Endothelial cell of umbilical vein (primary cell): ENCODE results near the gene NOS2. TPM values are rescaled to one million over a fixed set of nuclear protein-coding genes. Genes with fewer than 3 reads are reported as not detected.

Source experiments
- BruUV-seq: library from RNA; stranded (reverse); fragments of 400-500 nt; replicated peaks from 2 replicates; lab custom pipeline; 2021; lab: Mats Ljungman, UMichigan
- CTCF ChIA-PET: fragments of 300-600, 350-600 bp; sonication (Branson Sonifier 250); formaldehyde crosslinking; loops from one replicate; lab custom pipeline; 2021; ENCODE audit warnings: antibody characterized with exemption, inconsistent platforms; lab: Charles Lee
- POLR2A ChIA-PET: fragments of 300-600, 350-600 bp; sonication (Branson Sonifier 250); formaldehyde crosslinking; loops from one replicate; lab custom pipeline; 2021; ENCODE audit warnings: antibody characterized with exemption, inconsistent platforms; lab: Charles Lee
- DNase-seq: peaks from one replicate; pipeline ENCODE4 v3.0.0-alpha.2; 2011; ENCODE audit warnings: low read depth, low spot score
- FAIRE-seq: peaks from 2 replicates; lab custom pipeline; 2011; peaks lifted over from hg19 to GRCh38; lab: Jason Lieb, UNC
- H2AFZ ChIP-seq: 2 replicates; pipeline ENCODE4 v1.6.0; 2012; ENCODE audit warnings: low read depth, low read length, control low read depth, inconsistent platforms
- H3K27ac ChIP-seq: 2 replicates; pipeline ENCODE4 v1.5.1; 2011; ENCODE audit warnings: low read depth, mild to moderate bottlenecking, control low read depth, low read length, moderate library complexity; ENCODE audit not compliant: insufficient read depth
- H3K27me3 ChIP-seq, 2 experiments: 2 replicates each; pipeline versions ENCODE4 v1.6.0 to v1.6.1; 2011; ENCODE audit warnings: low read length in 2 of 2, mixed read lengths in 1 of 2; ENCODE audit not compliant: control insufficient read depth in 2 of 2, insufficient read depth in 2 of 2
- H3K36me3 ChIP-seq, 2 experiments: 2 replicates in 1 of 2; 3 replicates in 1 of 2; pipeline ENCODE4 v1.5.1; 2011; ENCODE audit warnings: low read length in 2 of 2, mild to moderate bottlenecking in 1 of 2, moderate library complexity in 1 of 2; ENCODE audit not compliant: control insufficient read depth in 2 of 2, insufficient read depth in 2 of 2; ENCODE audit errors: extremely low read depth in 1 of 2
- H3K4me1 ChIP-seq: 3 replicates; pipeline ENCODE4 v1.5.1; 2011; ENCODE audit warnings: mild to moderate bottlenecking, low read length; ENCODE audit not compliant: control insufficient read depth, insufficient read depth; ENCODE audit errors: extremely low read depth
- H3K4me2 ChIP-seq: 2 replicates; pipeline ENCODE4 v1.6.1; 2011; ENCODE audit warnings: low read length, control low read depth, mixed read lengths; ENCODE audit not compliant: insufficient read depth
- H3K4me3 ChIP-seq, 3 experiments: fragments of 200-600 bp in 1 of 3; sonication (generic), shearing (Covaris generic) in 1 of 3; replicated peaks in 1 of 3; 2 replicates each; pipeline ENCODE4 v1.5.1; 2011 to 2016; ENCODE audit warnings: control low read depth in 3 of 3, low read length in 3 of 3, mild to moderate bottlenecking in 2 of 3, inconsistent platforms in 1 of 3, low read depth in 1 of 3, moderate library complexity in 1 of 3; ENCODE audit not compliant: insufficient read depth in 1 of 3
- H3K79me2 ChIP-seq: 2 replicates; pipeline ENCODE4 v1.6.0; 2012; ENCODE audit warnings: low read length, inconsistent platforms; ENCODE audit not compliant: control insufficient read depth, insufficient read depth
- H3K9ac ChIP-seq: replicated peaks from 2 replicates; pipeline ENCODE3; 2011; ENCODE audit warnings: low read length, control low read depth; ENCODE audit not compliant: insufficient read depth; ENCODE audit errors: extremely low read depth
- H3K9me1 ChIP-seq: replicated peaks from 3 replicates; pipeline ENCODE4 v1.6.0; 2011; ENCODE audit warnings: mild to moderate bottlenecking, low read length; ENCODE audit not compliant: control insufficient read depth, insufficient read depth; ENCODE audit errors: extremely low read depth
- H3K9me3 ChIP-seq: replicated peaks from 2 replicates; pipeline ENCODE4 v1.5.1; 2012; ENCODE audit warnings: low read length, inconsistent platforms; ENCODE audit not compliant: control insufficient read depth, insufficient read depth
- H4K20me1 ChIP-seq: replicated peaks from 2 replicates; pipeline ENCODE3; 2011; ENCODE audit warnings: mild to moderate bottlenecking, low read length; ENCODE audit not compliant: control insufficient read depth, insufficient read depth; ENCODE audit errors: extremely low read depth
- CTCF ChIP-seq, 2 donors: IDR thresholded peaks; 1 replicate in 1 of 2; 2 replicates in 1 of 2; pipeline ENCODE4 v1.5.1; 2011; ENCODE audit warnings: low read length in 2 of 2, mild to moderate bottlenecking in 2 of 2, moderate library complexity in 2 of 2, control low read depth in 1 of 2, inconsistent platforms in 1 of 2, low read depth in 1 of 2; ENCODE audit not compliant: insufficient read depth in 1 of 2; ENCODE audit errors: extremely low read depth in 1 of 2
- EZH2 ChIP-seq: IDR thresholded peaks from 2 replicates; pipeline ENCODE4 v1.6.1; 2012; ENCODE audit warnings: borderline replicate concordance, low read depth, mild to moderate bottlenecking, moderate library complexity, low read length, inconsistent platforms; ENCODE audit not compliant: severe bottlenecking
- FOS ChIP-seq: IDR thresholded peaks from 2 replicates; pipeline ENCODE4 v1.6.1; 2011; ENCODE audit warnings: mild to moderate bottlenecking, low read length, moderate library complexity, borderline replicate concordance; ENCODE audit not compliant: insufficient read depth
- GATA2 ChIP-seq: IDR thresholded peaks from 2 replicates; pipeline ENCODE4 v1.7.0; 2011; ENCODE audit warnings: low read depth, mild to moderate bottlenecking, moderate library complexity, mixed read lengths, low read length; ENCODE audit not compliant: insufficient read length, insufficient read depth
- JUN ChIP-seq: IDR thresholded peaks from 2 replicates; pipeline ENCODE4 v1.6.1; 2011; ENCODE audit warnings: borderline replicate concordance, low read depth; ENCODE audit not compliant: insufficient read length, insufficient read depth
- MYC ChIP-seq: IDR thresholded peaks from one replicate; pipeline ENCODE4 v1.6.1; 2011; ENCODE audit warnings: mild to moderate bottlenecking, low read depth, low read length
- POLR2A ChIP-seq: IDR thresholded peaks from 2 replicates; pipeline ENCODE4 v1.6.1; 2012; ENCODE audit warnings: low read depth, mild to moderate bottlenecking, control low read depth, low read length
- POLR2AphosphoS5 ChIP-seq: IDR thresholded peaks from 2 replicates; pipeline ENCODE4 v1.6.1; 2012; ENCODE audit warnings: low read depth, mild to moderate bottlenecking, control low read depth, low read length, moderate library complexity; ENCODE audit not compliant: insufficient read depth
- dilution Hi-C: fragments of 300-500 bp; cut with MboI; formaldehyde crosslinking; loops from one replicate; pipeline ENCODE4 v1.15.0; 2019; ENCODE audit warnings: low sequenced_read_pairs; ENCODE audit not compliant: extremely low pct_ligation_motif_present
- intact Hi-C: fragments of 100-400 bp; cut with micrococcal nuclease; formaldehyde crosslinking; loops from one replicate; pipeline ENCODE4 v1.10.0; 2022
- polyA plus RNA-seq, 4 experiments: library from polyadenylated mRNA; depleted of rRNA in 3 of 4; stranded (reverse) in 3 of 4; unstranded in 1 of 4; fragments of >200 nt; gene quantifications; 2 replicates each; pipeline versions ENCODE4 v1.2.1 to v1.2.3, GENCODE V29; 2011 to 2012; ENCODE audit warnings: missing spikeins in 1 of 4
- total RNA-seq: library from RNA; stranded (reverse); gene quantifications from 2 replicates; pipeline ENCODE4 v1.2.3, GENCODE V29; 2021
- TF ChIP-seq, protein P1 (sequence below): IDR thresholded peaks from 2 replicates; pipeline ENCODE4 v1.6.1; 2011; ENCODE audit not compliant: insufficient read depth, insufficient read length

NOS2 gene
- total and polyA plus RNA-seq, 2 donors (not counting 3 experiments of a cell fraction or from before 2014, with no cell fraction given), result 0.01 TPM; not detected in 1

DNA sequence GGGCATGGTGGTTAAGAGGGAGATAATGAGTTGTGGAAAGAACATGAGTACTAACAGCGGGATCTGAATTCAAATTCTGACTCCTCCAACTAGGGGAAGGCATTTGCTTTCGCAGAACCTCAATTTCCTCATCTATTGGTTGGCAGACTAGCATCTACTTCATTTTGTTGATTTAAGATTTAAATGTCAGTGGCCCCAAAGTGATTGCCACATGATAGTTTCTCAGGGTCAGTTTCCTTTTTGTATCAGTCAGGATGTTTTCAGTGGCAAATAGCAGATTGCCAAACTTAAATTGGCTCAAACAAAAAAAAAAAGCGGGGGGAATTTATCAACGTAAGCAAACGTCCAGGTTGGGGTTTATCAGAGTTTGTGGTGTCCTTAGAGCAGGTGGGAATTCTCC lies 25.1 kb upstream of the NOS2 start:
- TF ChIP-seq, protein P1, sequence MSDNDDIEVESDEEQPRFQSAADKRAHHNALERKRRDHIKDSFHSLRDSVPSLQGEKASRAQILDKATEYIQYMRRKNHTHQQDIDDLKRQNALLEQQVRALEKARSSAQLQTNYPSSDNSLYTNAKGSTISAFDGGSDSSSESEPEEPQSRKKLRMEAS, result no peak
- TF ChIP-seq POLR2A (no peak), FOS (no peak), CTCF (IDR thresholded peaks at IDR 0.05; ENCODE audit: extremely low read depth in 1 of 2, insufficient read depth in 1 of 2, low read depth in 1 of 2, low read length in 2 of 2) (no peak), JUN (no peak), GATA2 (no peak), EZH2 (no peak), MYC (no peak), POLR2AphosphoS5 (no peak)
- no peaks in the 10 kb centered on the region for H3K4me1 ChIP-seq
- CTCF ChIA-PET, result interaction anchor here (1.2 kb wide), 1 partner anchor 54 kb away, joined by 4 read pairs; no protein-coding TSS in a partner anchor
- intact Hi-C loops (no loop called here), dilution Hi-C loops (no loop called here)
- no peaks in the 10 kb centered on the region for H4K20me1 ChIP-seq
- FAIRE-seq (no peak), DNase-seq (no peak)
- no peaks in the 10 kb centered on the region for H3K36me3 ChIP-seq
- no peak overlapping the region for H3K4me3 ChIP-seq
- no peak overlapping the region for H2AFZ ChIP-seq
- no peaks in the 10 kb centered on the region for H3K9me1 ChIP-seq
- no TSS peak for BruUV-seq
- no peaks in the 10 kb centered on the region for H3K79me2 ChIP-seq
- H3K9me3 ChIP-seq, result no peaks in the 10 kb centered on the region
- POLR2A ChIA-PET, result no interaction called here
- H3K4me2 ChIP-seq, result no peak overlapping the region
- peaks cover 0 to 3% of the 10 kb centered on the region in 2 experiments for H3K27me3 ChIP-seq
- no peak overlapping the region for H3K27ac ChIP-seq
- no peak overlapping the region for H3K9ac ChIP-seq
